GM23248 (cell line): ENCODE data around the gene TRAK1.

ENCODE experiments used
- EZH2 ChIP-seq: fragments of 200-600 bp; sonication (generic); IDR thresholded peaks from 2 replicates; pipeline ENCODE4 v1.6.1; 2018; ENCODE audit warnings: antibody characterized with exemption, mild to moderate bottlenecking; ENCODE audit not compliant: insufficient read depth, poor library complexity, severe bottlenecking
- EZH2phosphoT487 ChIP-seq: fragments of 200-600 bp; sonication (generic); IDR thresholded peaks from 2 replicates; pipeline ENCODE4 v1.6.1; 2018; ENCODE audit warnings: antibody characterized with exemption, moderate library complexity, mild to moderate bottlenecking, low read depth; ENCODE audit not compliant: insufficient read depth

- TF ChIP-seq EZH2, result no peak
- no peak for TF ChIP-seq EZH2phosphoT487
Measured at GRCh38 chr3:42195879-42196330, 104.7 kb downstream of the TRAK1 start.
